ENCODE data around the gene SHLD2.
A peak's percentile ranks its signal among the peaks of the same experiment; 100 is the strongest.

The SHLD2 gene

GRCh38 chr10:87085537-87085936 is 9.5 kb upstream of the SHLD2 start:
- CTCF ChIA-PET, result interaction anchor here (1.1 to 1.2 kb wide), 3 partner anchors 9 to 119 kb away, joined by 3 to 5 read pairs (median 3); partner anchors contain the start of genes GLUD1 and SHLD2
- POLR2A ChIA-PET, result no interaction called here

GRCh38 chr10:87089746-87090145 is 5.3 kb upstream of the SHLD2 start:
- ChIA-PET CTCF (no interaction called here), POLR2A (no interaction called here)
- TF ChIP-seq CTCF (IDR thresholded peaks at IDR 0.05; ENCODE audit: control extremely low read depth, extremely low read depth, low read depth, missing control alignments), result no peak
- DNase-seq (ENCODE audit: extremely low spot score), result no peak

More at GRCh38 chr10:87085537-87085936, 9.5 kb upstream of the SHLD2 start:
- TF ChIP-seq CTCF (IDR thresholded peaks at IDR 0.05; ENCODE audit: control extremely low read depth, extremely low read depth, low read depth, missing control alignments), result no peak
- no peak for DNase-seq (ENCODE audit: extremely low spot score)

GRCh38 chr10:87090779-87091178 is 4.2 kb upstream of the SHLD2 start:
- TF ChIP-seq CTCF (IDR thresholded peaks at IDR 0.05; ENCODE audit: control extremely low read depth, extremely low read depth, low read depth, missing control alignments), result no peak
- DNase-seq (ENCODE audit: extremely low spot score), result no peak
- ChIA-PET POLR2A (no interaction called here), CTCF (no interaction called here)

- ChIA-PET POLR2A (no interaction called here), CTCF (interaction anchor here (1.0 to 1.5 kb wide), 2 partner anchors 8 to 10 kb away, joined by 3 to 4 read pairs; no protein-coding TSS in a partner anchor)
- no peak for DNase-seq (ENCODE audit: extremely low spot score)
- no peak for TF ChIP-seq CTCF (IDR thresholded peaks at IDR 0.05; ENCODE audit: control extremely low read depth, extremely low read depth, low read depth, missing control alignments)
Measured at GRCh38 chr10:87092376-87092860, 2.6 kb upstream of the SHLD2 start.

GRCh38 chr10:87092861-87093631 is 2.0 kb upstream of the SHLD2 start:
- TF ChIP-seq CTCF (IDR thresholded peaks at IDR 0.05; ENCODE audit: control extremely low read depth, extremely low read depth, low read depth, missing control alignments), result no peak
- no peak for DNase-seq (ENCODE audit: extremely low spot score)
- POLR2A ChIA-PET, result no interaction called here
- CTCF ChIA-PET, result interaction anchor here (1.0 to 1.5 kb wide), 2 partner anchors 8 to 11 kb away, joined by 3 to 4 read pairs; no protein-coding TSS in a partner anchor

- no peak for TF ChIP-seq CTCF (IDR thresholded peaks at IDR 0.05; ENCODE audit: control extremely low read depth, extremely low read depth, low read depth, missing control alignments)
- peak; percentile 53 for DNase-seq (ENCODE audit: extremely low spot score)
- CTCF ChIA-PET, result interaction anchor here (1.5 kb wide), 1 partner anchor 9 kb away, joined by 4 read pairs; no protein-coding TSS in a partner anchor
- POLR2A ChIA-PET, result no interaction called here
Measured at GRCh38 chr10:87093632-87094372, 1.2 kb upstream of the SHLD2 start.

All from GM10248 (cell line).